Measurements from ENCODE around the gene KLF7.

DNA sequence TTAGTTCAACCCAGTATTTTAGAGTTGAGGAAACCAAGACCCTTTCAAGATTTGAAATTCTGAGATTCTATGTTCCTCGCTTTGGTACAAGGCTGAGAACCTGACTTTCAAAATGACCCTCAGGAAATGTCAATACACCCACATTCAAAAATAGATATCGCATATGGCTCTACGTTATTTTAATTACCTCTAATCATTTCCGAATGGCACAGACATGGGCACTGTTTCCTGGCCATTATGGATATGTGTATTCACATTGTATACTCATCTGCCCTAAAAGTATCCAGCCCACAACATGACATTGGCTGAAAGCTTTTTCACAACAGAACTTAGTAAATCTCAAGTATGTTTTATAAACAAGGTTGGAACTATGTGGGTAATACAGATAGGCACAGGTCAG, 6.7 kb downstream of the KLF7 start:
- TF ChIP-seq, protein P1, sequence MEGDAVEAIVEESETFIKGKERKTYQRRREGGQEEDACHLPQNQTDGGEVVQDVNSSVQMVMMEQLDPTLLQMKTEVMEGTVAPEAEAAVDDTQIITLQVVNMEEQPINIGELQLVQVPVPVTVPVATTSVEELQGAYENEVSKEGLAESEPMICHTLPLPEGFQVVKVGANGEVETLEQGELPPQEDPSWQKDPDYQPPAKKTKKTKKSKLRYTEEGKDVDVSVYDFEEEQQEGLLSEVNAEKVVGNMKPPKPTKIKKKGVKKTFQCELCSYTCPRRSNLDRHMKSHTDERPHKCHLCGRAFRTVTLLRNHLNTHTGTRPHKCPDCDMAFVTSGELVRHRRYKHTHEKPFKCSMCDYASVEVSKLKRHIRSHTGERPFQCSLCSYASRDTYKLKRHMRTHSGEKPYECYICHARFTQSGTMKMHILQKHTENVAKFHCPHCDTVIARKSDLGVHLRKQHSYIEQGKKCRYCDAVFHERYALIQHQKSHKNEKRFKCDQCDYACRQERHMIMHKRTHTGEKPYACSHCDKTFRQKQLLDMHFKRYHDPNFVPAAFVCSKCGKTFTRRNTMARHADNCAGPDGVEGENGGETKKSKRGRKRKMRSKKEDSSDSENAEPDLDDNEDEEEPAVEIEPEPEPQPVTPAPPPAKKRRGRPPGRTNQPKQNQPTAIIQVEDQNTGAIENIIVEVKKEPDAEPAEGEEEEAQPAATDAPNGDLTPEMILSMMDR (IDR thresholded peaks at IDR 0.05; ENCODE audit: low read depth, low read length, poor library complexity, severe bottlenecking): no peak
- TF ChIP-seq EZH2phosphoT487 (IDR thresholded peaks at IDR 0.05; ENCODE audit: borderline replicate concordance, low read length): no peak

Data from DOHH2 (cell line).